ENCODE results near the gene PPP1R12A.
"Not testable (repeated sequence)": the region's sequence is repeated elsewhere in the genome, so short reads cannot be mapped to it uniquely, and the experiment has no call there.

Gene PPP1R12A

DNA sequence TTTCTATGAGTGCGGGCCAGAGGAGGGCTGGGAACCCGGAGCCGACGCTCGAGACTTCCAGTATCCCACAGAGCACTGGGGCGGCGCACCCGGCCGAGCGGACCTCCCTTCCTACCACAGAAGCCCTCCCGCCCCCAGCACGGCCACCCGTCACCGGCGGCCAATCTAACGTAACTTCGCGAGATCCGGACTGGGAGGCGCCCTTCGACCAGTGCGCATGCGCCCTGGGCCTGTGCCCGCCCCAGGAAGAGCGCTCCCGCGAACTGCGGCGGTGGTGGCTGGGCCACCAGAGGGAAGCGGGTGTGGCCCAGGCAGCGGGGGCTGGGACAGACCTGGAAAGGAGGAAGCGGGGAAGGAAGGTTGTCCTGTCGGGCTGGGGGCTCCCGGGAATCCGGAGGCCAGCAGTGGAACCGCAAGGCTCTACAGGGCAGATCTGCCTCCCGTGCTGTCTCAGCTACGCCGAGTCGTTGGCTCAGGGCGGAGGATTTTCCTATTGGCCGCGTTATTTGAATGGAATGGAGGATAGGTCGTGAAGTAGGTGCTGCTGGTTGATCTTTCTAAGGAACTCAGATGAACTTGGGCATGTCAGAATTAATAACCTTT is at the start of gene PPP1R12A:
PPP1R12A (minus strand) TSS at position 77 of the 603 bp plus-strand sequence. CDS start 166 bp downstream, outside the sequence.
- DNase-seq (ENCODE audit: low read depth in 2 of 2) = peak; percentile 93 to 94

DNA sequence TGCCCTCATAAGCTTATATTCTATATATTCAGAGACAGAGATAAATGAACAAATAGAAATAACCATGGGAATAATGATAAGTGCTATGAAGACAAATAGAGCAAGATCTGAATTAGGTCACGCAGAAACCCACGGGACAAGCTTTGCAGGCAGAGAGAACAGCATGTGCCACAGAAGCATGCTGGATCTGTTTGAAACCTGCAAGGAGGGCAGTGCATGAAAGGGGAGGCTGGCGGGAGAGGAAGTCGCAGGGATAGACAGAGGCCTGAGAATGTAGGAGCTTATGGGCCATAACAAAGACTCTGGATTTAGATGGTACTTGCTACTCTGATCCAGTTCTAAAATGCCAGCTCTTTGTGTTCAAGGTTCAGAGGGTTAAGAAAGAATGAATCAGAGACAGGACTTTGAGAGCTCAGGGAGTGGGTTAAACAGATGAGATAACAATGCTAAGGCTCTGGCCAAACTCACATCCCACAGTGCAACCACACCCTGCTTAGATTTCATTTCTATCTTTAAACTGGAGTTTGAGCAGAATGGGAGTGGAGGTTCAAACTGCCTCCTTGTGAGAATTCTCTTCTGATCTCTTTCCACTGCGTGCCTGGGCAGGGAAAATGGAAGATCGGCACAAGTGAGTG is 49.2 kb upstream of the PPP1R12A start:
- no peak for DNase-seq (ENCODE audit: low read depth in 2 of 2)

DNA sequence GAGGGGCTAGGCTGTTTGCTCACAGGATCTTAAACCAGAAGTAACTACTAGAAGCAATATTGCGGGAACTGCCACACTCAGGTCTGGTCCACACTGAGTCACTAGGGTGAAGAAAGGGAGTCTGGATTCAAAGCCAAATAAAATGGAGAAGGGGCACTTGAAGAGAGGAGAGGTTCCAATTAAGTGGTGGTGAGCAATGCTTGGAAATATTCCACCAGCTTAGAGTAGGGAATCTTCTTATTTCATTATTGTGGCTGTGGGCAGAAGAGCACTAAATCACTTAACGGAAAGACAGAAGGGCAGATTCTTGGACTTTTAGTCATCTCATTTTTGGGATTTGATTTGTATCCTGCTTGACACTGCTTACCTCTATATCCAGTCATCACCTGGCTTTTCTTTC is 48.6 kb upstream of the PPP1R12A start:
- DNase-seq (ENCODE audit: low read depth in 2 of 2) = no peak

DNA sequence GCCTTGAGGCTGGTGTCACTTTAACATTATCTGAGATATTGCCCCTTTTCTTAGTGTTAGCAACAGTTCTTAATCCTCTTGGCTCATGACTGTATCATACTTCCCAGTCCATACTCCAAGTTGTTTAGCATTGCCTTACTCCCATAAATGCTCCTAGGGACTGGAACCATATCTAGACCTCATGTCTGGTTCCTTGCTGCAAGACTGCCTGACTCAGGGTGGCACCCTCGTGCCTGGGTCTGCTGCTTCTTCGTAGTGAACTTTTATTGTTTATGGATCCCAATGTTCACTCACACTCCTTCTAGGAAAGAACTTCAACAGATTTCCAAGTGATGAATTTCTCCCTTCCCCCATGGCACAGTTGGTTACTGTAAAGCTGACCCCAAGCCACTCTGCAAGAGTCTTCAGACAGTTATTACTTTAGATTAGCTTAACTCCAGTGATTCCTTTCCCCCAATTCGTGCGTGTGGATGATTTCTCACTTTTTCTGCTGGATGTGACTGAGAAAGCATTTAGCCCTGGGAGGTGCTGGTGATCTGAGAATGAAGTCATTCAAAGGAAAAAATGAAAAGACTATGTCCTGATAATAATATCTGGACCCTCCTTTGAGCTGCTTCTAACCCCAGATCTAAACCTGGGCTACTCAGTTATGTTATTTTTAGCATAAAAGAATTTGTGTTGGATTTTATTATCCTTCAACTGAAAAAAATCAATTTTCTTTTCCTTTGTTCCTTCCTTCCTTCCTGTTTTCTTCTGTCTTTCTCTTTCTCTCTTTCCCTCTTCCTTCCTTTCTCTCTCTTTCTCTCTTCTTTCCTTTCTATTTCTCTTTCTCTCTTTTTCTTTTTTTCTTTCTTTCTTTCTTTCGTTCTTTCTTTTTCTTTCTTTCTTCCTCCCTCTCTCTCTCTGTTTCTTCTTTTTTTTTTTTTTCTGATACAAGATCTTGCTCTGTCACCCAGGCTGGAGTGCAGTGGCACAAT is 47.5 kb upstream of the PPP1R12A start:
- no peak for DNase-seq (ENCODE audit: low read depth in 2 of 2)

DNA sequence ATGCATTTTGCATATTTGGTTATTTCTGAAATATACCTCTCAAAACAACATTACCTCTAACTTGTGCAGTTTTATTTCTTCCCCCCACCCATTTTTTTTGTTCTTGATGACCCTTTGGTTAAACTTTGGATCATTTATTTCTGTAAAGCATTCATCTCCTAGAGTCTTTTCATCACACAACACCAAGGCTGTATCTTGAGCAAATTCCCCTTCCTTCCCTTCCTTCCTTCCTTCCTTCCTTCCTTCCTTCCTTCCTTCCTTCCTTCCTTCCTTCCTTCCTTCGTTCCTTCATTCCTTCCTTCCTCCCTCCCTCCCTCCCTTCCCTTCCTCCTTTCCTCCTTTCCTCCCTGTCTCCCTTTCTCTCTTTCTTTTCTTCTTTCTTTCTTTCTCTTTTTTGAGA is 43.8 kb upstream of the PPP1R12A start:
- no peak for DNase-seq (ENCODE audit: low read depth in 2 of 2)

DNA sequence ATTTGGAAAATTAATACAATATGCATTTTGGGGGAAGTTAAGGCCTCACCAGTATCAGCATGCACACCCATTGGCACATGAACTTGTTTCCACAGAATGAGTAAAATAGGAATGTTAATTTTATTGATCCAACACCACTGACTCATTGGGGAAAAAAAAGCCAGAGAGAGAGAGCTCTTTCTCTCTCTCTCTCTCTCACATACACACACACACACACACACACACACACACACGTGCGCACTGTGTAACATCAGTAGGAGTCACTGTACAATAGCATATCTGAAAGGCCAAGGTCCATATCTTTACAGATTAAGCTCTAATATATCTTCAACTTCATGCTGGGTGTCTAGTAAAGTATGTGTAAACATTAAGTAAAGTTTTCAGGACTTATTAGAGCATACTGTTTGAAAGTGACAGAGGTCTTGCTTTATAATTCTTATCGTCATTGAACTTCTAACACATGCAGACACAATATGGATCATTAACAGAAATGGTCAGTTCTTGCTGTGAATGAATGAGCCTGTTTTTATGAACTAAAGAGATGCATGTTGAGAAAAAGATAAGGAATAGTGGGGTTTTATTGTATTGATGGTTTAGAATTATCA is 43.1 kb upstream of the PPP1R12A start:
- DNase-seq (ENCODE audit: low read depth in 2 of 2) = not testable (repeated sequence)

DNA sequence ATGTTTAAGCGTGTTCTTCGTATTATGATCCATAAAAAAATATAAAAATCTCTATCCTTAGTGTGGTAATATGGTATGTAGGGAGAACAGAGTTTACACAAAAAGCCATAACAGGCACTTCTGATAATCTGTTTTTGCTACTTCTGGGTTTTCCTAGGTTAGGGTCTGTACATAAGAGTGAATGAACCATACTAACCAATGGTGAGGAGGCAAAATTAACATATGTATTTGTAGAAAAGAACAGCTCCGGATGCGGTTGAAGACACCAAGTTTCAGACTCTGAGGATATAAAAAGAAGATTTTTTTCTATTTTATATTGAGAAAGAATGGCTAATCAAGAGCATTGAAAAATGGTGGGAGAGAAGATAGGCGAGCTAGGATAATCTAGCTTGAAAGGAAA is 40.2 kb upstream of the PPP1R12A start:
- no peak for DNase-seq (ENCODE audit: low read depth in 2 of 2)

DNA sequence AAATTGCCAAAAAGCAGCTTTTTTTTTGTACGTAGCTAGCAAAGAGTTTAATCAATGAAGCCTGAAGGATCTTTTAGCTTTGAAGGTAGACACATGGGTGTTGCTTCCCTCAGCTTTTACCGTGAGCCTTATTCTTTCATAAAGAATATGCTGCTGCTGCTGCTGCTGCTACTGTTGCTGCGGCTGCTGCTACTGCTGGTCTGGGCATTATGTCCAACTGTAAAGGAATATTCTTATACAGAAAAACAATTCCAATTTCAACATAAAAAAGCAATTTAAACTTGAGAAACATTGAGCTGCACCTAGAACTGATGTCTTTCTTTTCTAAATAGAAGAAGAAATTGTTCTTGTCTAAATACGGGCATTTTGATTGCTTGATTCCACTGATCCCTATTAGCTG is 38.9 kb upstream of the PPP1R12A start:
- DNase-seq (ENCODE audit: low read depth in 2 of 2) = no peak

DNA sequence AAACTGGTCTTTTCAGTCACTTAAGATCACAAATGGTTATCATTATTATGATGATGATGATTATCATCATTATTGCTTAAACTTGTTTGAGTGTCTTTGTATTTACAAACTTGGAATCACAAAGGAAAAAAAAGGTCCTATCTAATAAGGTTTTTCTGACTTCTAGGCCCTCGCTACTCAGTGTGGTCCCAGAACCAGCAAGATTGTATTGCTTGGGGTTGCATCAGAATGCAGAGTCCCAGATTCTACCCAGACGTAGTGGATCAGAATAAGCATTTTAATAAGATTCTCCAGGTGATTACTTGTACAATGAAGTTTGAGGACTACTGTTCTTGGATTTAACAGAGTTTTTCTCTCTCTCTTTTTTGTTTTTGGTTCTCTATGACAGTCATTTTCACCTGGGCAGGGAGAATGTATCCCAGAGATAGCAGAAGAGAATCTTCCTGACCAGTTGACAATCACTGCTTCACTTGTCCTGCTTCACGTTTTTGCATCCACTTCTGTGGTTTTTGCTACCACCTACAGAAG is 29.3 kb upstream of the PPP1R12A start:
- DNase-seq (ENCODE audit: low read depth in 2 of 2) = no peak

DNA sequence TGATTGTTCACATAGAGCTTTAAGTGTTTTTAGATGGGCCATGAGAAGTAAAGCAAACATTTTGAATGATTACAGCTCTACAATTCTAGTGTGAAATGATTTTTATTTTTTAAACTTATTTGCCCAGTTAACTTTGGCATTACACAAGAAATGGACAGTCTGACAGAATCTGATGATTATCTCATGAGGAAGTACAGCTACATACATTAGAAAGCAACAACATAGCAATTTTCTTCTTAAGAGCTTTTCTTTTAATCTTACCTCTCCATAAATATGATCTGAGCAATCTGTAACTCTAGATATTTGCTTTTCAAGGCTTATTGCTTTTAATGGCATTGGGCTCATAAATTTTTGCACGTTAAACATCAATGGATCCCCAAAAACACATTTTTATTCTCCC is 26.5 kb upstream of the PPP1R12A start:
- no peak for DNase-seq (ENCODE audit: low read depth in 2 of 2)

DNA sequence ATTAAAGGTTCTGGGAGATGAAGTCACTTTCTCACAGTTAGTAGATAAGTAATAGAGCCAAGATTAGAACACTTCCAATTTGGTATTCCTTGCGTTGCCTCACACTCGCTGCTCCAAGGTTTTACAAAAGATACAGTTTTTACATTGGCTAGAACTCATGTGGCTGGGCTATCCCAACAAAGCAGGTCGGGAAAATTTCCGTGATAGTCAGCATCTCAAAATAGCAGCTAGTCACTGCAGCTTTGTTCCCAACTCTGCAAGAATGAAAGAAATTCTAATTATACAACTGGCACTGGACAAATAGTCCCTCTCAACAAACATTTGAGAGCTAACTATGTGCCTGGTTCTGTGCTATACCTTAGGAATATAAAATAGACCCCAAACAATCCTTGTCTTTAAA is 24.6 kb upstream of the PPP1R12A start:
- no peak for DNase-seq (ENCODE audit: low read depth in 2 of 2)

DNA sequence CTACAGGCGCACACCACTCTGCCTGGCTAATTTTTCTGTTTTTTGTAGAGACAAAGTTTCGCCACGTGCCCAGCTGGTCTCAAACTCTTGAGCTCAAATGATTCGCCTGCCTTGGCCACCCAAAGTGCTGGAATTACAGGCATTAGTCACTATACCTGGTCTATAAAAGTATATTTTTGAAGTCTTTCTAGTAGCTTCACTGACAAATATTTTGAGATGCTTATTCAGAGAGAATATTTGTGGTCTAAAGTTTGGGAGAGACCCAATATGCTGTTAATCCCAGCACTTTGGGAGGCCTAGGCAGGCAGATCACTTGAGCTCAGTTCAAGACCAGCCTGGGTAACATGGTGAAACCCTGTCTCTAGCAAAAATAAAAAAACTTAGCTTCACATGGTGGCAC is 22.0 kb upstream of the PPP1R12A start:
- no peak for DNase-seq (ENCODE audit: low read depth in 2 of 2)

DNA sequence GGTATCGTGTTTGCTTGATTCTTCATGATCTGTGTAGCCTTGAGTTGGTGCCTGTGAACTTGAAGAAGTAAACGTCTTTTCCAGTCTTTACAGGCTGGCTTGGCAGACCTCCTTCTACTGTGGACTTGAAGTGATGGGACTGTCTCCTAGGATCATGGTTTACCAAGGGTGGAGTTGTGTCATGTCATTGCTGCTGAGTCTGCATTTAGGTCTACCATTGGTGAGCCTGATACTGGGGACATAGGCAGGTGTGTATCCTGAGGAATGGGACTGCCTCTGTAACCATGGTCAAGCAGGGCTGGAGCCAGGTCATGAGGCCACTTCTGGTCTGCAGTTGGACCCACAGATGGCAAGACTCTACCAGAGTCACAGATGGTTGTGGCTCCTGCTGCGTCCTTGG is 20.7 kb upstream of the PPP1R12A start:
- no peak for DNase-seq (ENCODE audit: low read depth in 2 of 2)

DNA sequence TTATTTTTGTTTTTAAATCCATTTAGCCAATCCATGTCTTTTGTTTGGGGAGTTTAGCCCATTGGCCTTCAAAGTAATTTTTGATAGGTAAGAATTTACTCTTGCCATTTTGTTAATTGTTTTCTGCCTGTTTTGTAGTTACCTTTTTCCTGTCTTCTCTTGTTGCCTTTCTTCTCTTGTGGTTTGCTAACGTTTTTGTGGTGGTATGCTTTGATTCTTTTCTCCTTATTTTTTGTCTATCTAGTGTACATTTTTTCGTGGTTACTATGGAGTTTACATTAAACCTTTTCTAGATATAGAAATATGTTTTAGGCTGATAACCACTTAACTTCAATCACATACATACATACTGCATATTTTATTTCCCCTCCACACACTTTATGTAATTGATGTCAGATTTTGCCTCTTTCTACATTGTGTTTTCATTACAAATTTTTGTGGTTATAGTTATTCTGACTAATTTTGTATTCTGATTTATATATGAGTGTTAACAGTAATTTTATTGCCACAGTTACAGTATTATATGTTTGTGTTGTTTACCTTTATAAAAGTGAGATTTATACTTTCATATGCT is 19.2 kb upstream of the PPP1R12A start:
- no peak for DNase-seq (ENCODE audit: low read depth in 2 of 2)

DNA sequence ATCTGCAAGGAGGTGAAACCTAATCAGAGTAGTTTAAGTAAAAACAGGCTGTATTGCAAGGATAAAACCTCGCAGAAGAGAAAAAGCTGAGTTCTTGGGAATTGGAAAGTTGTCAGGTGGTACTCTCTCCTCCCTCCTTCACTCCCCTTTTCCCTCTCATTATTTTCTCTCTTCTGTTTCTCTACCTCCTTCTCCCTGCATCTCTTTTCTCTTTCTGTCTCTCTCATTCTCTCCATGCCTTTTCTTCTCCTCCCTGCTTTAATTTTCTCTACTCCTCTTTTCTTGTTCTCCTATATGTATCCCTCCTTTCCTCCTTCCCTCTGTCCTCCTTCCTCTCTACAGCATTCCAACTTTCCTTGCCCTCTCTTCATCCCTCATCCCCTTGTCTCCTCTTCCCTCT is 14.2 kb upstream of the PPP1R12A start:
- no peak for DNase-seq (ENCODE audit: low read depth in 2 of 2)

DNA sequence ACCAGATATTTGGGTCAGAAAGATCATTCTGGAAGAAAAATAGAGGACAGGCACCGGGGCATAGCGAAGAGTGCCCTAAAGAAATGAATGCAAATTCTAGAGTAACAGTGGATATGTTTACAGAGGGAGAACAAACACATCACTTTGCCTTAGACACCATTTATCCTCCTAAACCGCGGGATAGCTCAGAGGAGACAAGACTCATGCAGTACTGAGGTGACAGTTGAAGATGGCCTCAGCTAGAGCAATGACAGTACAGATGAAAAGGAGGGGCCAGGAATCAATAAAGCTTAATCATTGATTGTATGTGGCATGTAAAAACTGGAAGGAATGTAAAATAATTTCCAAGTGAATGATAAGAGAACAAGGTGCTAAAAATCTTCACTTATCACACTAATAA is 10.5 kb upstream of the PPP1R12A start:
- no peak for DNase-seq (ENCODE audit: low read depth in 2 of 2)

DNA sequence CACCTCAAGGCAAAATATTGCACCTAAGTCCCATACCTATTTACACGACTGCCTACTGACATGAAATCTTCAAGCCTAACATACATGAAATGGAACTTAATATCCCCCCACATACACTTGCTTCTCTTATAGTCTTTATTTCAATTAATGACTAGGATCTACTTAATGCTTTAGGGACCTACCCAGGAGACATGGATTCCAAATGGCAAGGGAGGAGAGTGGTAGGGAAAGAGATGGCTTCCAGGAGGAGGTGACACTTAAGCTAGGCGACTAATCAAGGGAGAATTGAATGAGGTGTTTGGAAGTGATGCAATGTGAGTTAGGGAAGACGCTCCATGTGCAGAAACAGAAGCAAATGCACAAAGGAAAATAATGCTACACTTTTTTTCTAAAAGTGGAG is 9.7 kb upstream of the PPP1R12A start:
- DNase-seq (ENCODE audit: low read depth in 2 of 2) = no peak

DNA sequence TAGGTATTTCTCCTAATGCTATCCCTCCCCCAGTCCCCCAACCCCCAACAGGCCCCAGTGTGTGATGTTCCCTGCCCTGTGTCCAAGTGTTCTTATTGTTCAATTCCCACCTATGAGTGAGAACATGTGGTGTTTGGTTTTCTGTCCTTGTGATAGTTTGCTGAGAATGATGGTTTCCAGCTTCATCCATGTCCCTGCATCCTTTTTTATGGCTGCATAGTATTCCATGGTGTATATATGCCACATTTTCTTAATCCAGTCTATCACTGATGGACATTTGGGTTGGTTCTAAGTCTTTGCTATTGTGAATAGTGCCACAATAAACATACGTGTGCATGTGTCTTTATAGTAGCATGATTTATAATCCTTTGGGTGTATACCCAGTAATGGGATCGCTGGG is 7.9 kb upstream of the PPP1R12A start:
- DNase-seq (ENCODE audit: low read depth in 2 of 2) = not testable (repeated sequence)

DNA sequence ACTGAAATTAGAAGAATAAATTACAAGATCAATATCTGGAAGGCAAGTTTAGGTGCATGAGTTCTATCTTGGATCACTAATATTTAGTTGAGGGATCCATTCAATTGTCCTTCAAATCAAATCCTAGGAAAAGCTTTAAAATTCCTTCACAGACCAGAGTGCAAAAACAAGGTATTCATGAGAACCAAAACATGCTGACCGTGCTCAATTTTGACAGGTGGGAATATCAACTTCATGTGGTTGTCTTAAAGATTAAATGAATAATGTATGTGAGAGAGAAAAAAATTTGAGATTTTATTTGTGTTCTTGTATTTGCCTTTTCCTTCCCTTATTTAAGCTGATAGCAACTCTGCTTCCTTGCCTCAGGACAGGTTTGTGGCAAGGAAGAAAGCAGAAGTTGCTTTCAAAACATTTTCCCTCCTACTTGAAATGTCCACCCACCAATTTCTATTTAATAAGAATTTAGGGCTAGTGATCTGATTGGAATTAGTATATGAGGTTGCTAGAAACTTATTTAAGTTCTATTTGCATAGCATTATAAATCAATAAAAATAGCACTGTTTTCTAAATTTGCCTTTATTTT is 4.9 kb upstream of the PPP1R12A start:
- no peak for DNase-seq (ENCODE audit: low read depth in 2 of 2)

DNA sequence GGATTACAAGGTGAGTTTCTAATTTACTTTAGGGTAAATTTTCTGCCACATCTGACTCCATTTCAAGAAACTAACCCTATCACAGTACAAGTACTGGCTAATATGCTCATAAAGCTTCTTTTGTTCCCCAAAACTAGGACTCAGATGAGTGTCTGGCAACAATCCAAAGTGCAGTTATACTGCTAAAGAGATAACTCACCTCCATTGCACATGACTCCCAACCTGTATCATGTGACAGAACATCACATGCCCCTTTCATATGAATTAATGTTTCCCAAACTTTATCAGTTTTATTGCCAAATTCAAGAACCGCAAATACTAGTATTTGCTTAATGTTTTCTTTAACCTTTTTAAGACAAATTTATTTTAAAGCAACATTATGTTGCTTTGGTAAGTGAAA is 3.9 kb upstream of the PPP1R12A start:
- DNase-seq (ENCODE audit: low read depth in 2 of 2) = no peak

DNA sequence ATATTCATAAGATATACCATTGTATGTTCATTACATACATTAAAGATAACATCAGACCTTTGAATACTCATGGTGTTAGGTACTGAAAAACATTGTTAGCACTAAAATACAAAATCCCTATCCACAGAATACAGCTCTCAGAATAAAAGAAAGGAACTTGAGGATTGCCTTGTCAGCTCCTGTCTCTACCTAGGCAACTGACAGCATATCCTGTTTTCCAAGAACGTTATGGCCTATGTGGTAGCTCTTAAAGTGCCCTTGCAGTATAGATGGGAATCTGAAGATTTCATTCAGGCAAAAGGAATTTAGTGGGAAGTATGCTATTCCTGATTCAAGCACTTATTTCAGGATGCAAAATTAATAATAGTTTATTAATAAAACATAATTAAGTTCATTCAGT is 1.8 kb upstream of the PPP1R12A start:
- no peak for DNase-seq (ENCODE audit: low read depth in 2 of 2)
